HG03159 (cell line): ENCODE results near the gene CREB5.

ENCODE experiments used
- ATAC-seq: cut with Tn5 transposase; IDR thresholded peaks from one replicate; pipeline ENCODE4 v1.9.1; 2021; ENCODE audit warnings: mild to moderate bottlenecking, moderate library complexity; ENCODE audit not compliant: unreplicated experiment

Gene CREB5

DNA sequence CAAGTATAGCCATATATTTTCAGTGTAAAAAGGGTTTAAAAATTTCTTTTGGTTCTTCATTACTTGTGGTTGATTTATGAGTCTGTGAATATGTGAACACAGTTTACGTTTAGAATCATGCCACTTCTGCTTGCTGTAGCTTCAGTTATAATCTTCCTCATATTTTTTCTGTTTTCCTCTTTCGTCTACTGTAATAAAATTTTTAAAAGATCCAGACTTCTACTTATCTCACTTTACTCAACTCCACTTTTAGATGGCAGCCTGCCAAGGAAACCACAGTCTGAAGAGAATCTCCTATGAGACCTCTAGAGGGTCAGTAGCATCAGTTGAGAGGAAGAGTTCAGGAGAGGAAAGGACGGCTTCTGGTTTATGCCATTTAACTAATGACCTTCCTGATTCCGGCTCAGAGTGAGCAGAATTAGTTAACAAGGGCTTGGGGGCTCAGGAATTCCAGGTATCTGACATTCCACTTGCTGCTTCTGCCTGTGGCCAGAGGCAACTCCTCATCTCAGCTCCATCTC is 21.4 kb downstream of the CREB5 start:
- no peak for ATAC-seq

DNA sequence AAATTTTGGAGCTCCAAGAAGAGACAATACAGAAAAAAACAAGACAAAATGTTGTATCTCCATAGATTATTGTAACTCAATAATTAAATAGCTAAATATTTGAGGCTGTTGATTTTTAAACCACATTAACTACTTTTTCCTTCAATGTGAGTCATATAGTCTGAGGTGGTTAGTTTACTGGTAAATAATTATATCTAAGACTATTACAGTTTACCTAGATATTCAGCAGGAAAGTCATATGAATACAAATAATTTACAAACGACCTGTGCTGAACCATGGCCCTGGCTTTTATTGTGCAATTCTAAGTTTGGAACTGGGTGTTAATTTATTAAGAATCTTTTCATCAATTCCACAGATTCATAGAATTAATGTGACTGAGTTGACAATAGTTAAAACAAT is 22.2 kb downstream of the CREB5 start:
- no peak for ATAC-seq

DNA sequence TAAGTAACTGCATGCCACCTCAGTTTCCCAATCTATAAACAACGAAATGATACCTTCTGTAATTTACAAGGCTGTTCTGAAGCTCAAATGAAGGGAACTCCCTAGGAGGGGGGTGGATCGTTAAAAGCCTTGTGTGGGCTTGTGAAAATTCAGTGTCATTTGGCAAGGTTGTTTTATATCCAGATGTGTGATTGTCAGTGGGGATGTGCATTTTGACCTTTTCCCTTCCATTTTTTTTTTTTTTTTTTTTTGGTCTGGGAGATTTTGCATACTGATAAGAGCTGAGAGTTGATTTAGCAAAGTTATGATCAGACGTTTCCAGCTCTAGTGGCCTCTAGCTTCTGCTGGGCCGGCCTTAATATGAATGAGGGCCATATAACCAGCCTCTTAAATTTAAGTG is 22.8 kb downstream of the CREB5 start:
- ATAC-seq: no peak

DNA sequence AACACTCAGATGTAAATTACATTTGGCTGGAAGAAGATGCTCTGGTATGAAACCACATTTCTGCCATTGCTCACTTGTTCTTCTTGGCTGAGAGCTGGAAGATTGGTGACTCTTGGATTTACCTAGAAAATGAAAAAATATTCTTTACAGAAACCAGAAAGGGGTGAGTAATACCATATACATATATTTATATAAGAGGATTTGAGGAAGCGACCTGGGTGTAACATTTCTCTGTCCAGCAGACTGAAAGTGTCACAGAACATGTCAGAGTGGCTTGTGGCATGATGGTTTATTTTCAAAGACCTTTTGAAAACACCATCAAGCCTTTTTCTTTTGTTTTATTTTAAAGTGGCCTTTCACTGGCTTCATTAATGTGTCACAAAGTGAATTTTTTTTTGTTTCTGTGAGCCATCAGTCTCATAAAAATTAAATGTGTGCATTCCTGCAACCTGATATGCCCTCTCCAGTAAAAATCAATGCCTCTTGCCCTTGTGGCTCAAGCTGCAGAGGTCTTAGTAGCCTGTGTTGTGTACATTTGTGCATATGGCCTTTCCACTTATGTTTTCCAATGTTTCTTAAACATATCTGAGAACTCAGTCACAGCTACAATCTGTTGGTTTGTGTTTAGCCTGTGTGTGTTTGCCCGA is 23.5 kb downstream of the CREB5 start:
- no peak for ATAC-seq

DNA sequence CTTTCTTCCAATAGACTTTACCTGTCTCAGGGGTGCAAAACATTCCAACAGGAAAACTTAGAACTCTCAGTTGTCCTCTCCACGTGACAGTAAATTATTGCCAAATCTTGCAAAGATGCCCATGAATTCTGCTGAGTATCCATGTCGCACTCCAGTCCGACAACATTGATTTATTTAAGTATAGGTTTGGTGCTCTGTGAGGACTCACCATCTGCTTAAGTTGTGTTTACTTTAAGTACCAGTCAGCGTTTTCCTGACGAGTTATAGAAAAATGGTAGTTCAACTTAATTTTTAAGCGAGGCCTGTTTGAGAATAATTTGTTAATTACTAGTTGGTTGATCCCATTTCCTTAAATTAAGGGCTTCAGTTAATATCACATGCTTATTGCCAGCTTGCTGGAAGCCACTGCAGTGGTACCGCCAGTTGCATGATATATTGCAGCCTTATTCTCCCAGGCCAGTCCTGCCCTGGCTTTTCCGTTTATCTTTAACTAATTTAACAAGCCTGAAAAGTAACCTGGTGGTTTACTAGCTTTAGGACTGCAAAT is 27.8 kb downstream of the CREB5 start:
- no peak for ATAC-seq

DNA sequence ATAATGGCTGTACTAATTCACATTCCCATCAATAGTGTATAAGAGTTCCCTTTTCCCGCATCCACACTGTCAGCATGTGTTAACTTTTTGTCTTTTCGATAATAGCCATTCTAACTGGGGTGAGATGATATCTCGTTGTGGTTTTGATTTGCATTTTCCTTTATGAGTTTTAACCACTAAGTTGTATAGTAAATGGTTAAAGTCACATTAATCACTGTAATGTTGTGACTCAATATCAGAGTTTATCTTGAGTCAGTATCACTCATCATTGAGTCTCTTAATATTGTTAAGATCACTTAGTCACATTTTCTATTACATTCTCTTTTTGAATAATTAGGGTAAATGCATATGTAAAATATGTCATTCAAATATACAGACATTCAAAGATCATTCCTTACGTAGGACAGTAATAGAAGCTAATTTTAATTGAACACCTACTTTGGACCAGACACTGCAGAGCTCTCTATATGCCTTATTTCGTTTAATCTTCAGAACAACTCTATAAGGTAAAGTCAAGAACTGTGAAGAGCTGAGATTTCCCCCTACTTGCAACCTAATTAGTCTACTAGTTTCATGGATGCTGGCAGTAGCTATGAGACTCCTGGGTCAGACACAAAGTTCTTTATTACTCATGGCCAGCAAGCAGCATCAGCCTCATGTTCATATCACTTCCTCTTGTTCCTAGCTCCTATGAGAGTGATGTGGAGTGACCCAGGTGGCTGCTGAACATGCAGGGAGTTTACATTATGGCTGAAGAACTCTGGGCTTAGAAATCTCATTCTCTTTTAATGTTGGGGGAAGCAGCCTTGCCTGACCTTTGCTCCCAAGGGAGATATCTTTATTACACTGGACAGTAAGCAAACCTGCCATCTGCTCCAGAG is 30.5 kb downstream of the CREB5 start:
- ATAC-seq: no peak

DNA sequence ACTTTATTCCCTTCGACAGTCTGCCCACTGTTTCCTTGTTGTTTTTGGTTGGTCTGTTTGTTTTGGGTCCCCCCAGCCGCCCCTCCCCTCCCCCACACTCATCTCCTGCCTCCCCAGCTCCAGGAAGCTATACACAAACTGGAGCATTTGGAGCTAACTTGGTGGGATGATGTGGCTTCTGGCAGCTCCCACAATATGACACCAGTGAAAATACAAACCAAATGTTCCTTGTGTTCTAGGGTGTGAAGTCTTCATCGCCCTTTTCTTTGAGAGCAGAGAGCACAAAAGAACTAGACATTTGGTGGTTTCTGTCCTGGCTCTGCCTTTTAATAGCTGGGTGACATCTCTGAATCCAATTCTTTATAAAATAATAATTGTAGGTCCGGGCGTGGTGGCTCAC is 33.8 kb downstream of the CREB5 start:
- ATAC-seq: no peak

DNA sequence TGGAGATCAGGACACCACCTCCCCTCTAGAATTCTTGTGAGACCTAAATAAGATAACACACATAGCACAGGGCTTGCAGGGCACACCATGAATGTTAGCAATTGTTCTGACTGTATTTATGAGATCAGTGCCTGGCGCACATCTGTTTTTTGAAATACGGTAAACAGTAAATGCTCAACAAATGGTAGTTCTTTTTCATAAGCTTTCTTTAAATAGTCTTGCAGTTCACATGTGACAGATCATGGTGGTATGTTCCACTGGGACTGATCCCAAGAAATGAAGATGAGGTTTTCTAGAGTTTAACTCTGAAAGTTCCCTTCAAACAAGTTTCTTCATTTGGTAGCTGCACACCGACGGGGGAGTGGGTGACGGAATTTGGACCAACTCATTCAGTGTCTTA is 34.8 kb downstream of the CREB5 start:
- no peak for ATAC-seq

DNA sequence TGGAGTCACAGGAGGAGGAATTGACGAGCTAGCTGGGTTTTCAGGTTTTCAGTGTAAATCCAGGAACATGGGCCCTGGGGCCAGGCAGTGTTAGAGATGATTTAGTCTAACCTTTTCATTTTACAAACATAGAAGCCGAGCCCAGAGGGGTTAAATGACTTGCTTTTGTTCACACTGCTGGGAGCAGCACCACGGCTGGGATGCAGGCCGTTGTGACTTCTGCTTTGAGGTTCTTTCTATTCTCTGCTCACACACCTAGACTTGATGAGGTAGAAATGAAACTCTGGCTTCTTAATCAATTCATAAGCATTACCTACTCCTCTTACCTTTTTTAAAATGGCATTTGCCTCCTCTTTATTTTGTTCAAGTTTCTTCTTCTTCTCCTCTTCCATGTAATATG is 36.4 kb downstream of the CREB5 start:
- no peak for ATAC-seq

DNA sequence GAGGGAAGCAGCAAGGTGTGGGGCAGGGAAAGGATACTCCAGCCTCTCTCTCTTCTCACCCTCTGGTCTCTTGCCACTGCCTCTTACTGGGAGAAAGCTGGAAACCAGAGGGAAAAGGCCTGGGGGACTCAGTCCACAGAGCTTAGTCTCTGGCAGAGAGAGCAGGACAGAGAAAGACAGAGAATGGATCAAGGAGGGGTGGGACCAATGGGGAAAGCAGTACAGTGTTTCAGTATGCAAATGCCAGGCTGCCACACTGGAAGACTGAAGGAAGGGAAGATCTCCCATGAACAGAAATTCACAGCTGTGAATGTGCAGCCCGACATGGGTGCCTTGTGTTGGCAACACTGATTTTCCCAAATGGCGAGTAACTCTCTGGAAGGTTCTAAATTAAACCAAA is 40.4 kb downstream of the CREB5 start:
- no peak for ATAC-seq

DNA sequence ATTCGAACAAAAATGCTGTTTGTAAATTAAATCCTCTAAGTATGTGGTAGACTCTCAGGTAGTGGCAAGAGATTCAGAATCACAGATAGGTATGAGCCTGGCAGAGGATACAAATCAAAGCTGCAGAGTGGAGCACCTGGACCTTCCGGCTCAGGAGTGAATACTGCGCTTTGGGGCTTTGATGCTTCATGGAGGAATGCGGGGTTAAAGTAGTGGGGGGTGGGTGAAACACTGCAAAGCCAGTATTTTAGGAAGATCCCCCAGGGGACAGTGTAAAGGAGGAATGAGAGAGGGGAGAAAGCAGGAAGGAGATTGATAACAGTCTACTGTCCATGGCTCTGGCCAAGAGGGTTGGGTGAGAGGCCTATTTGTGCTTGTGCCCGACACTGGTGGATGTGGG is 43.2 kb downstream of the CREB5 start:
- ATAC-seq: no peak

DNA sequence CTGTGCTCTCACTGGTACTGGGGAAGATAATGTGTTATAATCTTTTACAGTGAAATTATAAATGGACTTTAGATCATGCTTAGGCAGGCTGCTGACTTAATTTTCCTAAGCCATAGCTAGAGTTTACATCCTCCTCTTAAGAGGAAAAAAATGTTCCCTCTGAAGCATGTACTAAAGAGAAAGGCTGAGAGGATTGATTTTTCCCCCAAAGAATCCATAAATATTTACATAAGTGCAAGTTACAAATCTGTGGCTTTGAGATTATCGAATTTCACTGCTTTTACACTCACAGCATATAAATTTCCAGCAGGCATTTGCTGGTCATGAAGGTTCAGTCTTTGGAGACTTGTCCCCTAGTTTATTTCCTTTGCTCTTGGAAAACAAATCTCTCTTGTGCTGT is 43.7 kb downstream of the CREB5 start:
- no peak for ATAC-seq

DNA sequence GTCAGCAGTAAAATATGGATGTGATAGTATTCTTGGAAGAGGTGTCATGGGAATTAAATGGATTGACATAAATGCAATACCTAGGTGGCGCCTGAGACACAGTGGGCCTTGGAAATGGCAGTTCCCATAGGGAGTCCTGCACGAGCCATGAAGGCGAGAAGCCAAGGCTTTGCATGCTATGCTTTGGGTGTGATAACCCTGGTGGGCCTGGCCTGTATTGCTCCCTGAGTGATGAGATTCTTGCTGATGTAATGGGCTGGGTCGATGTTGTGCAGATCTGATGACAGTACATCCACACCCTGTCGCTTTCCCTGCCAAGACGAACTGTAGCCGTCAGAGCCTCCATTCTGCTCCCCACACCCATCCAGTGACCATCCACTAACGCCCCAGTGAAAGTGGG is 46.4 kb downstream of the CREB5 start:
- ATAC-seq: no peak

DNA sequence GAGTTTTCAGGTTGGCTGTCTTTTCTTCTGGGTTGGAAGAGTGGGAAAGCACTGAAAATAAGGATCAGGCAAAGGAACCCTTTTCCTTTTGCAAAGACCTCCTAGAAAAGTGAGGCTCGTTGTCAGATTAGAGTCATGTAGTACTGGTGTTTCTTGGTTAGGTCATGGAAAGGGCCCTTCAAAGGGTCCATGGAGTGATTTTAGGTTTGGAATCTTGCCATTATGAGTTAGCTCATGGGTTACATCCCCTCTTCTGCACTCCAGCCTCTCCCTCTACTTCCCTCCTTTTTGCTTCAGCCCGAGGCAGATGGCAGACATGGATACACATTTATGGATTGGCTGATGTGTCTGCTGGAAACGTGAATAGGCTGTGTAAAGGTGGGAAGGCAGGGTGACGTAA is 47.0 kb downstream of the CREB5 start:
- no peak for ATAC-seq

DNA sequence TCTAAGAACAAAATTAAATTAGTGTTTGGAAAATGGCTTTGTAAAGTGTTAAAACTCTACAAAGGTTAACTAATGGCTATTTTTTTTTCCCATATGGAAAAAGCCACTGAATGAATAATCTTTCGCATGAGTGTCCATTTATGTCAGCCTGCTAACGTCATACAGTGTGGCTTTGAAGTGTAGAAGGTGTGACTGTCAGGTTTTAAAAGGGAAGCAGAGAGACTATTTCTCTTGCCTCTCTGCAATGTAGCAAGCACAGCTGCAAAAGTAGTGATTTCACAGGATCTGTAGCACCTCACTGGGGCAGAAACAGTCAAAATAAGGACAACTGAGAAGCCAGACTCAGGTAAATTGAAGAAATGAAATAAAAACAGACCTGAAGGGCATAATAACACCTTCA is 53.4 kb downstream of the CREB5 start:
- ATAC-seq: no peak

DNA sequence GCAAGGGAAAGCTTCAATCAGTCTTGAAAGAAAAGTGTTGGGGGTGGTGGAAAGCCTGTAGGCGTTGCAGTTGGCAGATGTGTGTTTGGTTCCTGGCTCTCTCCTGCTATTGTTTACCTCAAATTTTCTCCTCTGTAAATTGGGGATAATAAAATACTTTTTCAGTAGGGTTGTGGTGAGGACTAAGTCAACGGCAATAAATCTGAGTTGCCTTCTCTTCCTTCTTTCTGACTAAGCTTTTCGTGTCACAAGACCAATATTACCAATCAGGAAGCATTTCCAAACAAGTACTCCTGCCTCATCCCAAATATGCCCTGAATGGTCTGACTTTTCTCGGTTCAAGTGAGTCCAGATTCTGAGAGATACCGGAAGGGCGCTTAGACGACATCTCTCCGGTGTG is 54.0 kb downstream of the CREB5 start:
- no peak for ATAC-seq

DNA sequence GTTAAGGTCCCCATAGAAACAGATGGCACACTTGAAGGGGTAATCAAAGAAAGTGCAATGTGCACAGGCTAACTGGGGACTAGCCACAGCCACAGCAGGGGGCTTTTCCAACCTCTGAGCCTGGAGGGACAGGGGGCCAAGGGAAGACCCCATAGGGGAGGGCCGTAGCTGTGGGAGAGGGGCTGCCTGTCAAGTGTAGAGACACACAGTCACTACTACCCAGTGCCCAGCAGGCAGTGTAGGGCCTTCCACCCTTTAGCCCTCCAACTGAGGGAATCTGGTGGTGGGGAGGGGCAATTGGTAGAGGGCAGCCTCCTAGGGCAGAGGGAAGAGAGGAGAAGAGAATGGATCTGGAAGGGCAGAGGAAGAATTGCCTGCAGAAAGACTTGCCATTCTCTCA is 54.6 kb downstream of the CREB5 start:
- no peak for ATAC-seq

DNA sequence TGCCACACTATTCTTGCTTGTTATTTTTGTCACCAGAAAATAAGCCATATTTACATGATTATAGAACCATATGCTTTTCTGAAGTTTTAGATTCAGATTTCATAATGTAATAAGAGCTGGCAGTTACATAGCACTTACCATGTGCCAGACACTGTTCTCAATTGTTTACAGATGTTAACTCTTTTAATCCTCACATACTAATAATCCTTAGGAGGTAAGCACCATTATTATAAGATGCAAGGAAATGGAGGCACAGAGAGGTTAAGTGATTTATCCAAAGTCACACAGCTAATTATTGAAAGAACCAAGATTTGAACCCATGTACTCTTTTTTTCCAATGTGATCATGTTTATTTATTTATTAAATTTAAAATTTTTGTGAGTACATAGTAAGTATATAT is 57.2 kb downstream of the CREB5 start:
- no peak for ATAC-seq

DNA sequence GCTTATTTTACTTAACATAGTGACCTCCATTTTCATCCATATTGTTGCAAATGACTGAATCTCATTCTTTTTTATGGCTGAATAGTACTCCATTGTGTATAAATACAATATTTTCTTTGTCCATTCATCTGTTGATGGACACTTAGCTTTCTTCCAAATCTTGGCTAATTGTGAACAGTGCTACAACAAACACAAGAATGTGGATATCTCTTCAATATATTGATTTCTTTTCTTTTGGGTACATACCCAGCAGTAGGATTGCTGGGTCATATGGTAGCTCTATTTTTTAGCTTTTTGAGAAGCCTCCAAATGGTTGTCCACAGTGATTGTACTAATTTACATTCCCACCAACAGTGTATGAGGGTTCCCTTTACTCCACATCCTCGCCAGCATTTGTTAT is 58.0 kb downstream of the CREB5 start:
- ATAC-seq: no peak

DNA sequence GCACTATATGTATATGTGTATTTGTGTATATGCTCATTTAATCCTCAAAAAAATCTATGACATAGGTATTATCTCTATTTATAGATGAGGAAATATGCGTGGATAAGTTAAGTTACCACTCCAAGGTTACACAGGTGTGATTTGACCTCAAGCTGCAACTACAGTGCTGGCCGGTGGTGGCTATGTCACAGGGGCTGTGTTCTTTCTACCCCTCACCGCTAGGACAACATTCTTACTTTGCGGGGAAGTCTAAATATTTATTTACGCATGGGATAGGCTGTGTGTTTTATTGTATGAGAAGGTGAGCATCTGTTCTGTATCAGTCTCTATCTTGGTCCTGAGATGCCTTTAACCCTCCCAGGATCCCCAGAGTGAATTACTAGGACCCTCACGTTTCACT is 60.0 kb downstream of the CREB5 start:
- no peak for ATAC-seq

DNA sequence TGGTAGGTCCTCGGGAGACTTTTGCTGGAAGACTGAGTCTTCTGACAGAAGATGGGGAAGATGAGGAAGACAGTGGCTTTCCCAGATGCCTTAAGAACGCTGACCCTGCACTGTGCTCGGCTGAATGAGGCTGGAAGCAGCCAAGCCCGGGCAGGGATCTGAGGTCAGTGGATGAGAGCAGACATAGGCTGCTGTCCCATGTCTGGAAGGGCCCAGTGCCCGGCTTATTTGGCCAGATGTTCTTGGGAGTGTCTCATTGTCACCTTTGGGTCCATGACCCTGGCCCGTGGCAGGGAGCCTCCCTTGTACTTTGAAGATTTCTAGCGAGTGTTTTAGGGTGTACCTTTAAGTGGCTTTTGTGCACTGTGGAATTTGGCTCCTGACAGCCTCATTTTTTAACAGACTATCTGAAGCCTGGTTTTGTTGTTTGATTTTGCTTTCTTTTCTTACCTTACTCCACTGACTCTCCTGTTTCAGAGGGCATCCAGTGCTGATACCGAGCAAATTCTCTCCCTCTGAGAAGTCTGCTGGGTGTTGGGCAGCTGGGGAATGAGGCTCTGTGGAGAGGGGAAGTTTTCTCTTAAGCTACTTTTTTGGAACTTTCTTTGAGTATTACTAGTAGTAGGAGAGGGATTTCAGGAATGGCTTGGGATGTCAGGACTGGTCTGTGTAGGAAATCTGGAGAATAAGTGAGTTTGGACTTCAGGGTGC is 61.4 kb downstream of the CREB5 start:
- no peak for ATAC-seq

DNA sequence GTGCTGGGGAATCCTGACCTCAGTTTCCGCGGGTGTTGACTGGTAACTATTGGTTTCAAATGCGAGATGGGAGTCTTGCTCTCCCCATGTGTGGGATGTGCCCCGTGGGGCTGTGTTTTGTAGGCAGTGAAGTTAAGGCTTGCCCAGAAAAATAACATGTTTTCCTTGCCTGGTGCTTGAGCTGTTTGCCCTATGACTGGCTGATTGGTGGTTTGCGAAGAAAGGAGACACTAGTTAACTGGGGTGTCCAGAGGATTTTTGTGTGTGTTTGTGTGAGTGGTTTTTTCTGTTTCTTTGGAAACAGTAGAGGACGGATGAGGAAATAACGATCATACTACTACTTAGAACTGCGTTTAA is 61.9 kb downstream of the CREB5 start:
- ATAC-seq: no peak
